CD4-positive, alpha-beta T cell (primary cell): ENCODE data around the gene CBX4. TPM values are rescaled to one million over a fixed set of nuclear protein-coding genes. Genes with fewer than 3 reads are reported as not detected.

Source experiments
- ATAC-seq: fragments of 200-7000 bp; cut with Tn5 transposase; one replicate; pipeline ENCODE4 v1.10.0; 2022; ENCODE audit warnings: mild to moderate bottlenecking; ENCODE audit not compliant: poor library complexity
- CTCF ChIA-PET: fragments of 350-600 bp; sonication (Branson Sonifier 250); formaldehyde crosslinking; loops from one replicate; lab custom pipeline; 2021; ENCODE audit warnings: antibody characterized with exemption, inconsistent platforms; lab: Charles Lee
- POLR2A ChIA-PET: fragments of 350-600 bp; sonication (Branson Sonifier 250); formaldehyde crosslinking; loops from one replicate; lab custom pipeline; 2021; ENCODE audit warnings: antibody characterized with exemption, inconsistent platforms; lab: Charles Lee
- DNase-seq, 14 experiments: peaks; one replicate each; pipeline ENCODE4 v3.0.0-alpha.2; 2013 to 2020; ENCODE audit warnings: mixed read lengths in 2 of 14
- H3K27ac ChIP-seq, 2 donors: one replicate each; pipeline versions ENCODE4 v1.5.1 to v1.7.0; 2013; ENCODE audit warnings: low read length in 2 of 2, low read depth in 1 of 2, mild to moderate bottlenecking in 1 of 2
- H3K27me3 ChIP-seq, 2 experiments: 1 replicate in 1 of 2; 2 replicates in 1 of 2; pipeline versions ENCODE4 v1.6.1 to v1.7.0; 2013; ENCODE audit warnings: low read length in 2 of 2, control low read depth in 1 of 2, mild to moderate bottlenecking in 1 of 2, moderate library complexity in 1 of 2; ENCODE audit not compliant: insufficient read depth in 2 of 2, control insufficient read depth in 1 of 2
- H3K36me3 ChIP-seq: one replicate; pipeline ENCODE4 v1.6.1; 2013; ENCODE audit warnings: low read length, control low read depth; ENCODE audit not compliant: insufficient read depth
- H3K4me1 ChIP-seq: one replicate; pipeline ENCODE4 v1.6.1; 2013; ENCODE audit warnings: low read length, control low read depth; ENCODE audit not compliant: insufficient read depth
- H3K4me3 ChIP-seq: one replicate; pipeline ENCODE4 v1.5.1; 2013; ENCODE audit warnings: mild to moderate bottlenecking, low read length, moderate library complexity
- H3K9me3 ChIP-seq, 2 experiments: 1 replicate in 1 of 2; 2 replicates in 1 of 2; pipeline versions ENCODE4 v1.6.1 to v1.7.0; 2013; ENCODE audit warnings: low read length in 2 of 2, mild to moderate bottlenecking in 2 of 2, control low read depth in 1 of 2, moderate library complexity in 1 of 2; ENCODE audit not compliant: control insufficient read depth in 1 of 2, insufficient read depth in 1 of 2
- H3K27ac Mint-ChIP-seq: one replicate; pipeline ENCODE4 v1.8.0; 2020; ENCODE audit warnings: mixed read lengths
- H3K27me3 Mint-ChIP-seq: one replicate; pipeline ENCODE4 v1.8.0; 2021; ENCODE audit warnings: mixed read lengths
- H3K36me3 Mint-ChIP-seq: one replicate; pipeline ENCODE4 v1.8.0; 2021; ENCODE audit warnings: low read depth, mixed read lengths
- H3K4me1 Mint-ChIP-seq: one replicate; pipeline ENCODE4 v1.8.0; 2021; ENCODE audit warnings: low read depth, mixed read lengths
- H3K4me3 Mint-ChIP-seq: one replicate; pipeline ENCODE4 v1.8.0; 2020; ENCODE audit warnings: mild to moderate bottlenecking, mixed read lengths
- H3K9me3 Mint-ChIP-seq: one replicate; pipeline ENCODE4 v1.8.0; 2020; ENCODE audit warnings: mixed read lengths
- intact Hi-C, 2 experiments: fragments of 100-400 bp; cut with DNase I in 1 of 2; cut with micrococcal nuclease in 1 of 2; formaldehyde crosslinking; loops; one replicate each; pipeline versions ENCODE4 v1.15.1 to v1.9.0; 2023 to 2025; cut with DNase I, micrococcal nuclease
- total RNA-seq, 174 experiments: library from RNA in 2 of 174; stranded (reverse) in 2 of 174; gene quantifications; one replicate each; pipeline ENCODE4 v1.2.3 and lab custom pipeline; 2021 to 2026
- TF ChIP-seq, protein P1 (sequence below): fragments of 200-600 bp; IDR thresholded peaks from one replicate; pipeline ENCODE4 v1.8.0; 2022; ENCODE audit warnings: antibody characterized with exemption, mild to moderate bottlenecking

Gene CBX4
- total RNA-seq, 2 experiments from 2014 or later: 196 to 202 TPM

DNA sequence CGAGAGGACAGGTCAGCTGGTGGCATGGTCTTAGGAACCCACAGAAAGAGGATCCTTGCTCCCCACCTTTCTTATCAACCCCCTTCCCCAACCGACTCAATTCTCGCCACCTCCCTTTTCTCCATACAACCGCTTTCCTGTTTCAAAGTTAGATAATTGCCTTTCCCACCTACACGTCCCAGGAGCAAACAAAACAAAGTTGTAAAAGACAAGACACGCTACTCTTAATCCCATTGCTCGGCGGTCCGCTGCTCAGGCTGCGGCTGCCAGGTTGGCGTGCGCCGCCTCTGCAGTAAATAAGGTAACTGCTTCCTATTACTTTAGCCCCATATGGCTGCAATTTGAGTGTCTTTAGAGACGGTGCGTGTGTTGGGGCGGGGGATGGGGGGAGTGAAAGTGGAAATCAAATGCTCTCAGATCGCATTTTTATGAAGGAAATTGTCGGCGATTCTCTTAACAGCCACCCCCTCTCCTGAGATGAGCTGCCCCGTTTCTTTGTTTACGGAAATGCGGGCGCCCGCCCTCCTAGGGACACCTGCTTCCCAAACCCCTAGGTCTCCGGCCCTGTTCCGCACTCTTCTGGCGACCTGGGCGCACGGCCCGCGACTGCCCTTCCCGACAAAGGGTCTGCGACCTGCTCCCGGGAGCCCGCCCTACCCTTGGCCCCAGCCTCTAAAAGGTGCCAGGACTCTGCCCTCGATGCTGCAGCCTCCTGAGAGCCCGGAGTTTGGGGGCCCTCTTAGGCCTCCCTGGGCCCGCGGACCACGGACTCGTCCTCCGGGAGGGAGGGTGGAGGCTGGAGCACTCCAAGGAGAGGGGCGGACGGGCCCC, 38.7 kb downstream of the CBX4 start:
- DNase-seq (peak in 4 of 14 experiments; percentile 40 to 73 (median 62)), ATAC-seq (no peak)
- H3K36me3 ChIP-seq: no peaks in the 10 kb centered on the region
- Mint-ChIP-seq H3K27me3 (peaks cover 68% of the 10 kb centered on the region), H3K27ac (peak overlapping the region; percentile 77), H3K9me3 (no peaks in the 10 kb centered on the region), H3K4me1 (peaks cover 63% of the 10 kb centered on the region), H3K36me3 (peaks cover 10% of the 10 kb centered on the region), H3K4me3 (peak overlapping the region; percentile 88)
- intact Hi-C loops: no loop called here
- ChIA-PET CTCF (interaction anchor here (0.6 kb wide), 1 partner anchor 40 kb away, joined by 3 read pairs; no protein-coding TSS in a partner anchor), POLR2A (interaction anchor here (2.3 to 10.2 kb wide), 2 partner anchors 11 to 41 kb away, joined by 10 to 127 read pairs; partner anchors contain the start of gene CBX4)
- peak overlapping the region; percentile 0 for H3K4me3 ChIP-seq
- H3K27me3 ChIP-seq: peaks cover 74 to 79% of the 10 kb centered on the region in 2 experiments
- TF ChIP-seq, protein P1, sequence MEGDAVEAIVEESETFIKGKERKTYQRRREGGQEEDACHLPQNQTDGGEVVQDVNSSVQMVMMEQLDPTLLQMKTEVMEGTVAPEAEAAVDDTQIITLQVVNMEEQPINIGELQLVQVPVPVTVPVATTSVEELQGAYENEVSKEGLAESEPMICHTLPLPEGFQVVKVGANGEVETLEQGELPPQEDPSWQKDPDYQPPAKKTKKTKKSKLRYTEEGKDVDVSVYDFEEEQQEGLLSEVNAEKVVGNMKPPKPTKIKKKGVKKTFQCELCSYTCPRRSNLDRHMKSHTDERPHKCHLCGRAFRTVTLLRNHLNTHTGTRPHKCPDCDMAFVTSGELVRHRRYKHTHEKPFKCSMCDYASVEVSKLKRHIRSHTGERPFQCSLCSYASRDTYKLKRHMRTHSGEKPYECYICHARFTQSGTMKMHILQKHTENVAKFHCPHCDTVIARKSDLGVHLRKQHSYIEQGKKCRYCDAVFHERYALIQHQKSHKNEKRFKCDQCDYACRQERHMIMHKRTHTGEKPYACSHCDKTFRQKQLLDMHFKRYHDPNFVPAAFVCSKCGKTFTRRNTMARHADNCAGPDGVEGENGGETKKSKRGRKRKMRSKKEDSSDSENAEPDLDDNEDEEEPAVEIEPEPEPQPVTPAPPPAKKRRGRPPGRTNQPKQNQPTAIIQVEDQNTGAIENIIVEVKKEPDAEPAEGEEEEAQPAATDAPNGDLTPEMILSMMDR: no peak
- peaks cover 91% of the 10 kb centered on the region for H3K4me1 ChIP-seq
- peaks cover 0 to 70% of the 10 kb centered on the region in 2 experiments for H3K9me3 ChIP-seq
- H3K27ac ChIP-seq: no peak overlapping the region

- peaks cover 55% of the 10 kb centered on the region for H3K4me1 Mint-ChIP-seq
- no peak overlapping the region for H3K4me3 ChIP-seq
- H3K27me3 Mint-ChIP-seq: peaks cover 59% of the 10 kb centered on the region
- H3K27ac ChIP-seq: no peak overlapping the region
- H3K36me3 Mint-ChIP-seq: peaks cover 10% of the 10 kb centered on the region
- peaks cover 6% of the 10 kb centered on the region for H3K36me3 ChIP-seq
- ChIA-PET CTCF (no interaction called here), POLR2A (interaction anchor here (0.7 to 10.2 kb wide), 4 partner anchors 9 to 41 kb away, joined by 3 to 127 read pairs (median 17); partner anchors contain the start of gene CBX4)
- peak overlapping the region; percentile 88 for H3K4me3 Mint-ChIP-seq
- TF ChIP-seq, protein P1: no peak
- intact Hi-C loops: loop anchor here (5.0 kb wide), 3 partner anchors 38 to 1598 kb away; partner anchors contain the start of genes BAHCC1 (in 1 of the 2) and CBX4 (in 1 of the 2)
- DNase-seq (peak in 2 of 14 experiments; percentile 44 to 46), ATAC-seq (no peak)
- no peaks in the 10 kb centered on the region for H3K9me3 Mint-ChIP-seq
- peaks cover 66 to 71% of the 10 kb centered on the region in 2 experiments for H3K27me3 ChIP-seq
- peaks cover 0 to 66% of the 10 kb centered on the region in 2 experiments for H3K9me3 ChIP-seq
- peaks cover 85% of the 10 kb centered on the region for H3K4me1 ChIP-seq
- peak overlapping the region; percentile 77 for H3K27ac Mint-ChIP-seq
Observed at GRCh38 chr17:79799538-79800324, 39.5 kb downstream of the CBX4 start.

GRCh38 chr17:79799174-79799537, 40.1 kb downstream of the CBX4 start:
- TF ChIP-seq, protein P1: no peak
- Histone ChIP-seq H3K4me1 (peaks cover 79% of the 10 kb centered on the region), H3K9me3 (peaks cover 0 to 60% of the 10 kb centered on the region in 2 experiments), H3K4me3 (no peak overlapping the region), H3K27me3 (peaks cover 60 to 65% of the 10 kb centered on the region in 2 experiments), H3K36me3 (peaks cover 7% of the 10 kb centered on the region), H3K27ac (no peak overlapping the region)
- ATAC-seq: no peak
- DNase-seq: no peak
- no peaks in the 10 kb centered on the region for H3K9me3 Mint-ChIP-seq
- CTCF ChIA-PET: no interaction called here
- H3K36me3 Mint-ChIP-seq: peaks cover 6% of the 10 kb centered on the region
- peak overlapping the region; percentile 77 for H3K27ac Mint-ChIP-seq
- H3K4me3 Mint-ChIP-seq: peak overlapping the region; percentile 76
- H3K4me1 Mint-ChIP-seq: peaks cover 50% of the 10 kb centered on the region
- peaks cover 54% of the 10 kb centered on the region for H3K27me3 Mint-ChIP-seq
- POLR2A ChIA-PET: interaction anchor here (0.7 to 10.2 kb wide), 4 partner anchors 9 to 42 kb away, joined by 3 to 127 read pairs (median 17); partner anchors contain the start of gene CBX4
- intact Hi-C loops: loop anchor here (5.0 kb wide), 3 partner anchors 38 to 1598 kb away; partner anchors contain the start of genes BAHCC1 (in 1 of the 2) and CBX4 (in 1 of the 2)
